GM23338 (cell line): ENCODE results near the gene ANO7. TPM values are rescaled to one million over a fixed set of nuclear protein-coding genes. Genes with fewer than 3 reads are reported as not detected.

Experiments
- ATAC-seq: fragments of 200-7000 bp; cut with Tn5 transposase; 3 replicates; pipeline ENCODE4 v1.9.1; 2020
- DNase-seq: peaks from one replicate; pipeline ENCODE4 v3.0.0-alpha.2; 2015; ENCODE audit warnings: low spot score
- H2AFZ ChIP-seq: fragments of 200-600 bp; sonication (generic); 2 replicates; pipeline ENCODE4 v1.8.0; 2016; ENCODE audit warnings: antibody characterized with exemption, mild to moderate bottlenecking, moderate library complexity
- H3F3A ChIP-seq: fragments of 200-600 bp; sonication (generic); replicated peaks from 2 replicates; pipeline ENCODE4 v1.8.0; 2017; ENCODE audit warnings: antibody characterized with exemption, mixed run types, low read depth
- H3K27ac ChIP-seq: fragments of 200-600 bp; sonication (generic); 2 replicates; pipeline ENCODE4 v1.6.1; 2016; ENCODE audit warnings: low read depth
- H3K27me3 ChIP-seq: fragments of 200-600 bp; sonication (generic); 2 replicates; pipeline ENCODE4 v1.8.0; 2016; ENCODE audit warnings: mild to moderate bottlenecking, mixed run types, moderate library complexity; ENCODE audit not compliant: insufficient read depth
- H3K36me3 ChIP-seq: fragments of 200-600 bp; sonication (generic); 2 replicates; pipeline ENCODE4 v1.8.0; 2016; ENCODE audit warnings: mild to moderate bottlenecking; ENCODE audit not compliant: insufficient read depth
- H3K4me1 ChIP-seq: fragments of 200-600 bp; sonication (generic); 2 replicates; pipeline ENCODE4 v1.8.0; 2016; ENCODE audit warnings: mild to moderate bottlenecking, moderate library complexity; ENCODE audit not compliant: insufficient read depth
- H3K4me2 ChIP-seq: fragments of 200-600 bp; sonication (generic); 2 replicates; pipeline ENCODE4 v1.7.1; 2017; ENCODE audit warnings: mixed run types
- H3K4me3 ChIP-seq: fragments of 200-600 bp; sonication (generic); 2 replicates; pipeline ENCODE4 v1.6.1; 2016; ENCODE audit warnings: mixed run types
- H3K79me2 ChIP-seq: fragments of 200-600 bp; sonication (generic); replicated peaks from 2 replicates; pipeline ENCODE4 v1.8.0; 2017; ENCODE audit warnings: mild to moderate bottlenecking; ENCODE audit not compliant: insufficient read depth
- H3K9me2 ChIP-seq: fragments of 200-600 bp; sonication (generic); 2 replicates; pipeline ENCODE4 v1.8.0; 2017; ENCODE audit not compliant: insufficient read depth
- H4K20me1 ChIP-seq: fragments of 200-600 bp; sonication (generic); replicated peaks from 2 replicates; pipeline ENCODE4 v1.8.0; 2017; ENCODE audit warnings: mild to moderate bottlenecking; ENCODE audit not compliant: insufficient read depth
- H3K27ac Mint-ChIP-seq: 2 replicates; pipeline ENCODE4 v1.8.0; 2020; ENCODE audit warnings: inconsistent platforms, mild to moderate bottlenecking, moderate library complexity, mixed read lengths
- H3K27me3 Mint-ChIP-seq: 3 replicates; pipeline ENCODE4 v1.8.0; 2022; ENCODE audit warnings: low read depth, mild to moderate bottlenecking, moderate library complexity, mixed read lengths, inconsistent platforms; ENCODE audit not compliant: insufficient read depth, poor library complexity
- H3K36me3 Mint-ChIP-seq: 3 replicates; pipeline ENCODE4 v1.8.0; 2021; ENCODE audit warnings: low read depth, mild to moderate bottlenecking, inconsistent platforms, moderate library complexity, mixed read lengths
- H3K4me1 Mint-ChIP-seq: 3 replicates; pipeline ENCODE4 v1.8.0; 2020; ENCODE audit warnings: mild to moderate bottlenecking, inconsistent platforms, mixed read lengths
- H3K4me3 Mint-ChIP-seq: 3 replicates; pipeline ENCODE4 v1.8.0; 2021; ENCODE audit warnings: moderate library complexity, mild to moderate bottlenecking, inconsistent platforms, mixed read lengths
- H3K9me3 Mint-ChIP-seq: 3 replicates; pipeline ENCODE4 v1.8.0; 2020; ENCODE audit warnings: moderate library complexity, mild to moderate bottlenecking, inconsistent platforms, mixed read lengths
- CREB1 ChIP-seq: fragments of 250-450 bp; sonication (Bioruptor Pico); IDR thresholded peaks from 2 replicates; pipeline ENCODE4 v1.5.0; 2020; ENCODE audit warnings: low read depth, mild to moderate bottlenecking, moderate library complexity
- CTCF ChIP-seq, 2 experiments: fragments of 200-600 bp in 1 of 2; sonication (generic) in 1 of 2; conservative IDR thresholded peaks; 2 replicates each; pipeline versions ENCODE4 v1.5.1 to v1.6.1; 2016 to 2017; ENCODE audit warnings: antibody characterized with exemption in 2 of 2, low read depth in 2 of 2, mild to moderate bottlenecking in 2 of 2, moderate library complexity in 1 of 2
- EZH2 ChIP-seq: fragments of 200-600 bp; sonication (generic); IDR thresholded peaks from one replicate; pipeline ENCODE4 v1.8.0; 2017; ENCODE audit warnings: antibody characterized with exemption, mild to moderate bottlenecking, low read depth; ENCODE audit not compliant: unreplicated experiment
- EZH2phosphoT487 ChIP-seq: fragments of 200-600 bp; sonication (generic); IDR thresholded peaks from one replicate; pipeline ENCODE4 v1.8.1; 2018; ENCODE audit warnings: antibody characterized with exemption; ENCODE audit not compliant: unreplicated experiment
- JUNB ChIP-seq: IDR thresholded peaks from one replicate; pipeline ENCODE4 v1.6.1; 2016; ENCODE audit warnings: antibody characterized with exemption; ENCODE audit not compliant: unreplicated experiment
- NANOG ChIP-seq: IDR thresholded peaks from 2 replicates; pipeline ENCODE4 v1.6.1; 2016; ENCODE audit warnings: antibody characterized with exemption, borderline replicate concordance
- POLR2AphosphoS5 ChIP-seq: IDR thresholded peaks from 2 replicates; pipeline ENCODE4 v1.6.1; 2016; ENCODE audit warnings: antibody characterized with exemption, low read depth
- STAT1 ChIP-seq: IDR thresholded peaks from one replicate; pipeline ENCODE4 v1.6.1; 2016; ENCODE audit warnings: antibody characterized with exemption; ENCODE audit not compliant: unreplicated experiment
- ZNF114 ChIP-seq: fragments of 250-450 bp; sonication (Bioruptor Pico); IDR thresholded peaks from 2 replicates; pipeline ENCODE4 v1.5.0; 2020; ENCODE audit warnings: mild to moderate bottlenecking, moderate library complexity
- ZNF331 ChIP-seq: fragments of 250-450 bp; sonication (Bioruptor Pico); IDR thresholded peaks from 2 replicates; pipeline ENCODE4 v1.5.0; 2020; ENCODE audit warnings: low read depth, mild to moderate bottlenecking, moderate library complexity
- polyA plus RNA-seq: library from polyadenylated mRNA; unstranded; fragments of >200 nt; fragmentation: Nextera tagmentation; extraction: Ambion mirVana; gene quantifications from 2 replicates; pipeline ENCODE4 v1.2.1, GENCODE V29; 2016
- total RNA-seq: library from RNA; depleted of rRNA; stranded (reverse); fragments of >200 nt; shearing (Covaris generic); gene quantifications from 2 replicates; pipeline ENCODE4 v1.2.3, GENCODE V29; 2014
- TF ChIP-seq, protein P1 (sequence below): IDR thresholded peaks from 2 replicates; pipeline ENCODE4 v1.6.1; 2016; ENCODE audit warnings: antibody characterized with exemption
- TF ChIP-seq, protein P2 (sequence below): IDR thresholded peaks from one replicate; pipeline ENCODE4 v1.6.1; 2018; ENCODE audit warnings: antibody characterized with exemption; ENCODE audit not compliant: unreplicated experiment
- TF ChIP-seq, protein P3 (sequence below): fragments of 250-450 bp; sonication (Bioruptor Pico); IDR thresholded peaks from 2 replicates; pipeline ENCODE4 v1.5.0; 2020; ENCODE audit warnings: mild to moderate bottlenecking, moderate library complexity

The ANO7 gene
- total and polyA plus RNA-seq, 2 experiments from 2014 or later, result 3.6 to 5.1 TPM

- H3K27ac ChIP-seq, result no peak overlapping the region
Observed at GRCh38 chr2:241258505-241259280, 70.2 kb downstream of the ANO7 start.

More at GRCh38 chr2:241258505-241259280, 70.2 kb downstream of the ANO7 start:
- no peaks in the 10 kb centered on the region for H3K4me1 ChIP-seq
- no peaks in the 10 kb centered on the region for H3K27me3 ChIP-seq
- no peak for ATAC-seq
- no peaks in the 10 kb centered on the region for H3F3A ChIP-seq
- no peaks in the 10 kb centered on the region for H3K9me2 ChIP-seq
- H3K36me3 Mint-ChIP-seq, result peaks cover 87% of the 10 kb centered on the region
- DNase-seq, result no peak
- TF ChIP-seq CTCF (conservative IDR thresholded peaks at IDR 0.05; ENCODE audit: low read depth in 2 of 2), result no peak
- TF ChIP-seq, protein P1, sequence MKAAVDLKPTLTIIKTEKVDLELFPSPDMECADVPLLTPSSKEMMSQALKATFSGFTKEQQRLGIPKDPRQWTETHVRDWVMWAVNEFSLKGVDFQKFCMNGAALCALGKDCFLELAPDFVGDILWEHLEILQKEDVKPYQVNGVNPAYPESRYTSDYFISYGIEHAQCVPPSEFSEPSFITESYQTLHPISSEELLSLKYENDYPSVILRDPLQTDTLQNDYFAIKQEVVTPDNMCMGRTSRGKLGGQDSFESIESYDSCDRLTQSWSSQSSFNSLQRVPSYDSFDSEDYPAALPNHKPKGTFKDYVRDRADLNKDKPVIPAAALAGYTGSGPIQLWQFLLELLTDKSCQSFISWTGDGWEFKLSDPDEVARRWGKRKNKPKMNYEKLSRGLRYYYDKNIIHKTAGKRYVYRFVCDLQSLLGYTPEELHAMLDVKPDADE, result no peak
- no peak for TF ChIP-seq POLR2AphosphoS5
- no peak for TF ChIP-seq ZNF331 (CRISPR knock-in tag)
- no peak for TF ChIP-seq STAT1
- no peak for TF ChIP-seq JUNB
- TF ChIP-seq EZH2, result no peak
- TF ChIP-seq EZH2phosphoT487, result no peak
- TF ChIP-seq, protein P2, sequence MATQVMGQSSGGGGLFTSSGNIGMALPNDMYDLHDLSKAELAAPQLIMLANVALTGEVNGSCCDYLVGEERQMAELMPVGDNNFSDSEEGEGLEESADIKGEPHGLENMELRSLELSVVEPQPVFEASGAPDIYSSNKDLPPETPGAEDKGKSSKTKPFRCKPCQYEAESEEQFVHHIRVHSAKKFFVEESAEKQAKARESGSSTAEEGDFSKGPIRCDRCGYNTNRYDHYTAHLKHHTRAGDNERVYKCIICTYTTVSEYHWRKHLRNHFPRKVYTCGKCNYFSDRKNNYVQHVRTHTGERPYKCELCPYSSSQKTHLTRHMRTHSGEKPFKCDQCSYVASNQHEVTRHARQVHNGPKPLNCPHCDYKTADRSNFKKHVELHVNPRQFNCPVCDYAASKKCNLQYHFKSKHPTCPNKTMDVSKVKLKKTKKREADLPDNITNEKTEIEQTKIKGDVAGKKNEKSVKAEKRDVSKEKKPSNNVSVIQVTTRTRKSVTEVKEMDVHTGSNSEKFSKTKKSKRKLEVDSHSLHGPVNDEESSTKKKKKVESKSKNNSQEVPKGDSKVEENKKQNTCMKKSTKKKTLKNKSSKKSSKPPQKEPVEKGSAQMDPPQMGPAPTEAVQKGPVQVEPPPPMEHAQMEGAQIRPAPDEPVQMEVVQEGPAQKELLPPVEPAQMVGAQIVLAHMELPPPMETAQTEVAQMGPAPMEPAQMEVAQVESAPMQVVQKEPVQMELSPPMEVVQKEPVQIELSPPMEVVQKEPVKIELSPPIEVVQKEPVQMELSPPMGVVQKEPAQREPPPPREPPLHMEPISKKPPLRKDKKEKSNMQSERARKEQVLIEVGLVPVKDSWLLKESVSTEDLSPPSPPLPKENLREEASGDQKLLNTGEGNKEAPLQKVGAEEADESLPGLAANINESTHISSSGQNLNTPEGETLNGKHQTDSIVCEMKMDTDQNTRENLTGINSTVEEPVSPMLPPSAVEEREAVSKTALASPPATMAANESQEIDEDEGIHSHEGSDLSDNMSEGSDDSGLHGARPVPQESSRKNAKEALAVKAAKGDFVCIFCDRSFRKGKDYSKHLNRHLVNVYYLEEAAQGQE, result no peak
- TF ChIP-seq, protein P3, sequence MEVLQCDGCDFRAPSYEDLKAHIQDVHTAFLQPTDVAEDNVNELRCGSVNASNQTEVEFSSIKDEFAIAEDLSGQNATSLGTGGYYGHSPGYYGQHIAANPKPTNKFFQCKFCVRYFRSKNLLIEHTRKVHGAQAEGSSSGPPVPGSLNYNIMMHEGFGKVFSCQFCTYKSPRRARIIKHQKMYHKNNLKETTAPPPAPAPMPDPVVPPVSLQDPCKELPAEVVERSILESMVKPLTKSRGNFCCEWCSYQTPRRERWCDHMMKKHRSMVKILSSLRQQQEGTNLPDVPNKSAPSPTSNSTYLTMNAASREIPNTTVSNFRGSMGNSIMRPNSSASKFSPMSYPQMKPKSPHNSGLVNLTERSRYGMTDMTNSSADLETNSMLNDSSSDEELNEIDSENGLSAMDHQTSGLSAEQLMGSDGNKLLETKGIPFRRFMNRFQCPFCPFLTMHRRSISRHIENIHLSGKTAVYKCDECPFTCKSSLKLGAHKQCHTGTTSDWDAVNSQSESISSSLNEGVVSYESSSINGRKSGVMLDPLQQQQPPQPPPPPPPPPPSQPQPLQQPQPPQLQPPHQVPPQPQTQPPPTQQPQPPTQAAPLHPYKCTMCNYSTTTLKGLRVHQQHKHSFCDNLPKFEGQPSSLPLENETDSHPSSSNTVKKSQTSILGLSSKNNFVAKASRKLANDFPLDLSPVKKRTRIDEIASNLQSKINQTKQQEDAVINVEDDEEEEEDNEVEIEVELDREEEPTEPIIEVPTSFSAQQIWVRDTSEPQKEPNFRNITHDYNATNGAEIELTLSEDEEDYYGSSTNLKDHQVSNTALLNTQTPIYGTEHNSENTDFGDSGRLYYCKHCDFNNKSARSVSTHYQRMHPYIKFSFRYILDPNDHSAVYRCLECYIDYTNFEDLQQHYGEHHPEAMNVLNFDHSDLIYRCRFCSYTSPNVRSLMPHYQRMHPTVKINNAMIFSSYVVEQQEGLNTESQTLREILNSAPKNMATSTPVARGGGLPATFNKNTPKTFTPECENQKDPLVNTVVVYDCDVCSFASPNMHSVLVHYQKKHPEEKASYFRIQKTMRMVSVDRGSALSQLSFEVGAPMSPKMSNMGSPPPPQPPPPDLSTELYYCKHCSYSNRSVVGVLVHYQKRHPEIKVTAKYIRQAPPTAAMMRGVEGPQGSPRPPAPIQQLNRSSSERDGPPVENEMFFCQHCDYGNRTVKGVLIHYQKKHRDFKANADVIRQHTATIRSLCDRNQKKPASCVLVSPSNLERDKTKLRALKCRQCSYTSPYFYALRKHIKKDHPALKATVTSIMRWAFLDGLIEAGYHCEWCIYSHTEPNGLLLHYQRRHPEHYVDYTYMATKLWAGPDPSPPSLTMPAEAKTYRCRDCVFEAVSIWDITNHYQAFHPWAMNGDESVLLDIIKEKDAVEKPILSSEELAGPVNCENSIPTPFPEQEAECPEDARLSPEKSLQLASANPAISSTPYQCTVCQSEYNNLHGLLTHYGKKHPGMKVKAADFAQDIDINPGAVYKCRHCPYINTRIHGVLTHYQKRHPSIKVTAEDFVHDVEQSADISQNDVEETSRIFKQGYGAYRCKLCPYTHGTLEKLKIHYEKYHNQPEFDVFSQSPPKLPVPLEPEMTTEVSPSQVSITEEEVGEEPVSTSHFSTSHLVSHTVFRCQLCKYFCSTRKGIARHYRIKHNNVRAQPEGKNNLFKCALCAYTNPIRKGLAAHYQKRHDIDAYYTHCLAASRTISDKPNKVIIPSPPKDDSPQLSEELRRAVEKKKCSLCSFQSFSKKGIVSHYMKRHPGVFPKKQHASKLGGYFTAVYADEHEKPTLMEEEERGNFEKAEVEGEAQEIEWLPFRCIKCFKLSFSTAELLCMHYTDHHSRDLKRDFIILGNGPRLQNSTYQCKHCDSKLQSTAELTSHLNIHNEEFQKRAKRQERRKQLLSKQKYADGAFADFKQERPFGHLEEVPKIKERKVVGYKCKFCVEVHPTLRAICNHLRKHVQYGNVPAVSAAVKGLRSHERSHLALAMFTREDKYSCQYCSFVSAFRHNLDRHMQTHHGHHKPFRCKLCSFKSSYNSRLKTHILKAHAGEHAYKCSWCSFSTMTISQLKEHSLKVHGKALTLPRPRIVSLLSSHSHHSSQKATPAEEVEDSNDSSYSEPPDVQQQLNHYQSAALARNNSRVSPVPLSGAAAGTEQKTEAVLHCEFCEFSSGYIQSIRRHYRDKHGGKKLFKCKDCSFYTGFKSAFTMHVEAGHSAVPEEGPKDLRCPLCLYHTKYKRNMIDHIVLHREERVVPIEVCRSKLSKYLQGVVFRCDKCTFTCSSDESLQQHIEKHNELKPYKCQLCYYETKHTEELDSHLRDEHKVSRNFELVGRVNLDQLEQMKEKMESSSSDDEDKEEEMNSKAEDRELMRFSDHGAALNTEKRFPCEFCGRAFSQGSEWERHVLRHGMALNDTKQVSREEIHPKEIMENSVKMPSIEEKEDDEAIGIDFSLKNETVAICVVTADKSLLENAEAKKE (CRISPR knock-in tag), result no peak
- no peak for TF ChIP-seq NANOG
- TF ChIP-seq CREB1 (CRISPR knock-in tag), result no peak
- TF ChIP-seq ZNF114 (CRISPR knock-in tag), result no peak
- H3K79me2 ChIP-seq, result peaks cover 16% of the 10 kb centered on the region; the same call in 1 of the 2 replicates
- no peak overlapping the region for H2AFZ ChIP-seq
- no peaks in the 10 kb centered on the region for H3K4me1 Mint-ChIP-seq
- no peaks in the 10 kb centered on the region for H3K9me3 Mint-ChIP-seq
- no peak overlapping the region for H3K4me3 ChIP-seq
- peaks cover 21% of the 10 kb centered on the region for H4K20me1 ChIP-seq
- 0 out of 2 replicates have a peak overlapping the region, but pooled peaks have one; percentile 5 for H3K27ac Mint-ChIP-seq
- H3K27me3 Mint-ChIP-seq, result peaks cover 3% of the 10 kb centered on the region
- H3K4me3 Mint-ChIP-seq, result no peak overlapping the region
- no peak overlapping the region for H3K4me2 ChIP-seq
- peaks cover 62% of the 10 kb centered on the region for H3K36me3 ChIP-seq
